Pancreas (tissue), 10 donors: ENCODE measurements around the gene IHH. TPM values are rescaled to one million over a fixed set of nuclear protein-coding genes. Genes with fewer than 3 reads are reported as not detected.

ENCODE experiments used
- ATAC-seq, 4 donors: fragments of 200-7000 bp; cut with Tn5 transposase; one replicate each; pipeline versions ENCODE4 v1.8.0 to v1.9.1; 2020; ENCODE audit warnings: mild to moderate bottlenecking in 4 of 4, moderate library complexity in 4 of 4
- DNase-seq, 6 donors: peaks; one replicate each; pipeline ENCODE4 v3.0.0-alpha.2; 2020
- FAIRE-seq: peaks from 2 replicates; lab custom pipeline; 2012; peaks lifted over from hg19 to GRCh38; lab: Jason Lieb, UNC
- H3K27ac ChIP-seq, 4 donors: fragments of 200-600 bp; sonication (generic); 1 replicate in 3 of 4; 2 replicates in 1 of 4; pipeline versions ENCODE4 v1.5.0 to v1.8.0; 2020
- H3K27me3 ChIP-seq, 4 donors: fragments of 200-600 bp; one replicate each; pipeline ENCODE4 v1.8.0; 2021
- H3K36me3 ChIP-seq, 3 donors: fragments of 200-600 bp; sonication (generic) in 1 of 3; one replicate each; pipeline versions ENCODE4 v1.5.0 to v1.8.0; 2020 to 2021
- H3K4me1 ChIP-seq, 3 donors: fragments of 200-600 bp; one replicate each; pipeline ENCODE4 v1.8.0; 2021
- H3K4me3 ChIP-seq, 4 donors: fragments of 200-600 bp; sonication (generic) in 2 of 4; one replicate each; pipeline versions ENCODE4 v1.5.0 to v1.8.0; 2020 to 2021
- H3K9me3 ChIP-seq, 4 donors: fragments of 200-600 bp; one replicate each; pipeline ENCODE4 v1.8.0; 2021
- WGBS, 2 donors: extraction: QIAGEN DNeasy Blood & Tissue Kit; methylation state at CpG; one replicate each; pipeline ENCODE4 v1.1.7; 2013; 5-methylcytosine and 5-hydroxymethylcytosine counted together
- intact Hi-C, 3 donors: fragments of 100-400 bp; cut with DNase I; formaldehyde crosslinking; loops; one replicate each; pipeline versions ENCODE4 v1.11.1 to v1.14.2; 2022
- polyA plus RNA-seq, 2 donors: library from polyadenylated mRNA; stranded (reverse); fragments of 200-250 nt; gene quantifications; one replicate each; pipeline ENCODE4 v1.2.3, GENCODE V29; 2013
- total RNA-seq, 6 donors: library from RNA; stranded (reverse); fragmentation: NEBNext Ultra II Directional in 4 of 6; extraction: Animal tissue kit (Norgen Biotek cat#: 25700) in 4 of 6; gene quantifications; one replicate each; pipeline versions ENCODE4 v1.2.1 to v1.2.4, GENCODE V29; 2021 to 2023
- TF ChIP-seq, protein P1 (sequence below), 4 donors: fragments of 200-600 bp; sonication (generic) in 3 of 4; IDR thresholded peaks; one replicate each; pipeline versions ENCODE4 v1.5.0 to v1.8.0; 2021; ENCODE audit warnings: antibody characterized with exemption in 4 of 4
- donor health status: healthy with polysubstance abuse.
- donor health status: DM: no; HTN: no; CAD: no; lungs with moderate emphysema.
- donor health status: DM: no; HTN: no; CAD: no.
- donor health status: control.
- donor health status: control.
- donor health status: Bipolar disorder and iron deficiency.
- donor health status: DM: yes; HTN: yes; CAD: no.
- donor health status: DM: no; HTN: no; CAD: no.
- donor health status: DM: no; HTN: no; CAD: no.
- donor health status: DM: yes; HTN: yes; CAD: no.

IHH gene
- total and polyA plus RNA-seq, 8 donors: 0.09 to 0.19 (median 0.09) TPM; not detected in 5

DNA sequence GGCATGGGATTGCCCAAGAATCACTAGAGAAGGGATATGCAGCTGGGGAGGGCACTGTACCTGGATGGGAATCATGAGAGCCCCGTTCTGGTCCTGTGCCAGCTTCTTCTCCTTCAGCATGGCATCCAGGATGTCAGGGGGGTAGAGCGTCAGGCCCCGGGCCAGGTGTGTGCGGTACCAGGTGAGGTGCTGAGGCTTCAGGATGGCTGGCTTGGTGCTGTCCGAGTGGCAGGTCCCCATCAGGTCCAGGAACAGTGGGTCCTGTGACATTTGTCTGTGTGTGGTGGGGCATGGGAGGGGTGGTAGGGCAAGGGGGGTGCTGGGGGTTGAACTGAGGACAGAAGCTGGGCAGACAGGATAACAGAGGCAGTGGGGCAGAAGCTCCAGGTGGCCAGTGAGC lies 32.6 kb downstream of the IHH start:
- FAIRE-seq (no peak), ATAC-seq (no peak), DNase-seq (no peak)
- Histone ChIP-seq H3K9me3 (no peaks in the 10 kb centered on the region), H3K4me1 (no peaks in the 10 kb centered on the region), H3K27ac (no peak overlapping the region), H3K27me3 (no peaks in the 10 kb centered on the region), H3K36me3 (no peaks in the 10 kb centered on the region), H3K4me3 (no peak overlapping the region)
- intact Hi-C loops: loop anchor here in 1 of 3 donors (10.0 kb wide), 1 partner anchor 127 kb away; no protein-coding TSS in a partner anchor
- 59 to 70% methylated on average over 5 of the region's 5 CpGs for WGBS, 2 donors
- TF ChIP-seq, protein P1, sequence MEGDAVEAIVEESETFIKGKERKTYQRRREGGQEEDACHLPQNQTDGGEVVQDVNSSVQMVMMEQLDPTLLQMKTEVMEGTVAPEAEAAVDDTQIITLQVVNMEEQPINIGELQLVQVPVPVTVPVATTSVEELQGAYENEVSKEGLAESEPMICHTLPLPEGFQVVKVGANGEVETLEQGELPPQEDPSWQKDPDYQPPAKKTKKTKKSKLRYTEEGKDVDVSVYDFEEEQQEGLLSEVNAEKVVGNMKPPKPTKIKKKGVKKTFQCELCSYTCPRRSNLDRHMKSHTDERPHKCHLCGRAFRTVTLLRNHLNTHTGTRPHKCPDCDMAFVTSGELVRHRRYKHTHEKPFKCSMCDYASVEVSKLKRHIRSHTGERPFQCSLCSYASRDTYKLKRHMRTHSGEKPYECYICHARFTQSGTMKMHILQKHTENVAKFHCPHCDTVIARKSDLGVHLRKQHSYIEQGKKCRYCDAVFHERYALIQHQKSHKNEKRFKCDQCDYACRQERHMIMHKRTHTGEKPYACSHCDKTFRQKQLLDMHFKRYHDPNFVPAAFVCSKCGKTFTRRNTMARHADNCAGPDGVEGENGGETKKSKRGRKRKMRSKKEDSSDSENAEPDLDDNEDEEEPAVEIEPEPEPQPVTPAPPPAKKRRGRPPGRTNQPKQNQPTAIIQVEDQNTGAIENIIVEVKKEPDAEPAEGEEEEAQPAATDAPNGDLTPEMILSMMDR (IDR thresholded peaks at IDR 0.05): no peak

DNA sequence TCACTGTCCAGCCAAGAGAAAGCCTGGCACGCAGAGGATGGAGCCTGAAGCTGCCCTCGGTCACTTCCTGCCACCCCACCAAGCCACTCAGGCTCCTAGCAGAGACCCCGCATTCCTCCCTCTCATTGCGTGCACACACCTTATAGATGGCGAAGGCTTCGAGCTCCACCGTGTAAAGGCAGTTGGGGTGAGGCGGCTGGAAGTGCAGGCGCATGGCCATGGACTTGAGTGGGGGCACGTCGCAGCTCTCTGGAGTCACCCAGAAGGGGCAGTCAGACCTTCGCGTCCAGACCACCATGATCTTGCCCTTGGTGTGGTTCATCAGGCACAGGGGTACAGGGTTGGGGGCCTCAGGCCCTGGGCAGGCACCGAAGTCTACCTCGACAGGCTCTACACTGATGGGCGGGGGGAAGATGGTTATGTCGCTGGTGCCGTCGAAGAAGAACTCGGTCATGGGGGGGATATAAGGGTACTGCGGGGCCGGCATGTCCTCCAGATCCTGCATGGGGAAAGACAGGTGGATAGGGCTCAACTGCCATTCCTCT lies 33.1 kb downstream of the IHH start:
- Histone ChIP-seq H3K4me1 (no peaks in the 10 kb centered on the region), H3K4me3 (no peak overlapping the region), H3K27ac (no peak overlapping the region), H3K27me3 (no peaks in the 10 kb centered on the region), H3K36me3 (no peaks in the 10 kb centered on the region), H3K9me3 (no peaks in the 10 kb centered on the region)
- TF ChIP-seq, protein P1 (IDR thresholded peaks at IDR 0.05): no peak
- no peak for DNase-seq
- WGBS, 2 donors: 81 to 88% methylated on average over 22 of the region's 22 CpGs
- intact Hi-C loops: loop anchor here in 1 of 3 donors (10.0 kb wide), 1 partner anchor 127 kb away; no protein-coding TSS in a partner anchor
- no peak for FAIRE-seq
- no peak for ATAC-seq

DNA sequence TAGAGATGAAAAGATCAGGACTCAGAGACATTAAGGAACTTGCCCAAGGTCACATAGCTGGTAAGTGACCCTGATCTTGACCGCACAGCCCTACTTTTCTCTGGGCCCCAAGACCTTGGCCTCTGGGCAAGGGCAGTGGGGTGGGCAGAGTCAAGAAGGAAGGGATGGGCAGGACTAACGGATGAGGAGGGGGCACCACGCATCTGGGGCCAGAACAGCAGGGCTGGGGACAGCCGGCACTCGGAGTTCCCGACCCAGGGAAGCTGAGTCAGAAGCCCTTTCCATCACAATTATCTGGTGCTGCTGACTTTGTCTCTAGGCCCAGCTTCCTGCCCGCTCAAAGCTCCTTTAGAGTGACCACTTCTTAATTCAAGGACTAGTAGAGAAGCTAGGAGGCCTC lies 33.8 kb downstream of the IHH start:
- no peak for ATAC-seq
- TF ChIP-seq, protein P1 (IDR thresholded peaks at IDR 0.05): no peak
- DNase-seq: no peak

DNA sequence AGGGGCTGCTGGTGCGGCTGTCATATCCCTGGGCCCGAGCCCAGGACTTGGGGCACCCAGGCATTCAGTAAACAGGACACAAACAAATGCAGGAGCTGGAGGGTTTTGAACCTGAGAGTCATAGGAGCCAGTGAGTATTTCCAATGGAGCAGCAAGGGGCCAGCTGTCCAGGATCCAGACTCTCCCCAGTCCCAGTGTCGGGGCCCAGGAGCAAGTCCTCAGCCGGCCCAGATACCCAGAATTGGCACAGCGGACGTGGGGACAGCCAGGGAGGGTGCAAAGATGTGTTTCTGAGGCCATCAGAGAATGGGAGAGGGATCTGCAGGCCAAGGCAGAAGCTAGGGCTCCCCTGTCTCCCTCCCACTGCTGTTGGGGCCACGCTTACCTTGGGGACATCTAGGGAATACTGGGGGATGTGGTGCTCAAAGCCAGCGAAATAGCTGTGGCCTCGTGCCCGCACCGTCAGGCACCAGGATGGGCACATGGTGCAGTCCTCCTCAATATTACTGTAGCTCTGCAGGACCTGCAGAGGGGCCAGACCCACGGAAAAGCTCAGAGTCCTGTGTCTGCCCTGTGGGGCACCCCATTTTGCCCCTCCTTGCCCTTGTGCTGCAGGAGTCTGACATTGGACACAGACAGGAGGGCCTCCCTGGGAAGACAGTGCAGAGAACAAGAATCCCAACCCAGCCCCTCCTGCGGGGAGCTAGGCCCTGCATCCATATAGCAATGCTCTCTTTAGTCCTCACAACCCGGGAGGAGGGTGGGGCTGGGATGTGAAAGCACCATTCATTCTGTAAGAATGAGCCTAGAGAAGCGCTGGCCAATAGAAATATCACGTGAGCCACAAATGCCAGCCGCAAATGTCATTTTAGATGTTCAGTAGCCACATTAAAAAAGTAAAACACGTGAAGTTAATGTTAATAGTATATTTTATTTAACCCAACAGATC lies 34.8 kb downstream of the IHH start:
- intact Hi-C loops: loop anchor here in 1 of 3 donors (10.0 kb wide), 1 partner anchor 129 kb away; no protein-coding TSS in a partner anchor
- FAIRE-seq (no peak), ATAC-seq (no peak), DNase-seq (no peak)
- Histone ChIP-seq H3K9me3 (no peaks in the 10 kb centered on the region), H3K4me1 (no peaks in the 10 kb centered on the region), H3K4me3 (no peak overlapping the region), H3K36me3 (no peaks in the 10 kb centered on the region), H3K27ac (no peak overlapping the region), H3K27me3 (no peaks in the 10 kb centered on the region)
- 77 to 81% methylated on average over 18 of the region's 18 CpGs for WGBS, 2 donors
- TF ChIP-seq, protein P1 (IDR thresholded peaks at IDR 0.05): no peak

More for the DNA sequence above, 33.8 kb downstream of the IHH start:
- H3K9me3 ChIP-seq: no peaks in the 10 kb centered on the region
- H3K4me3 ChIP-seq: no peak overlapping the region
- WGBS, 2 donors: 65 to 73% methylated on average over 7 of the region's 7 CpGs
- no peaks in the 10 kb centered on the region for H3K36me3 ChIP-seq
- no peak overlapping the region for H3K27ac ChIP-seq
- no peaks in the 10 kb centered on the region for H3K4me1 ChIP-seq
- FAIRE-seq: no peak
- no peaks in the 10 kb centered on the region for H3K27me3 ChIP-seq
- intact Hi-C loops: loop anchor here in 1 of 3 donors (10.0 kb wide), 1 partner anchor 128 kb away; no protein-coding TSS in a partner anchor
